Measurements from ENCODE around the gene CRIP3. TPM values are rescaled to one million over a fixed set of nuclear protein-coding genes. Genes with fewer than 3 reads are reported as not detected.

Gene CRIP3
- total and polyA plus RNA-seq, 2 of the 13 experiments (the other 11 are each of a cell fraction or from before 2014, with no cell fraction given): 6.3 to 9.3 TPM

GRCh38 chr6:43274916-43275597 is 33.6 kb downstream of the CRIP3 start (continued):
- TF ChIP-seq ZFP41 (CRISPR knock-in tag; IDR thresholded peaks at IDR 0.05; ENCODE audit: borderline replicate concordance) (no peak), MTA1 (CRISPR knock-in tag; IDR thresholded peaks at IDR 0.05; ENCODE audit: borderline replicate concordance) (peak; percentile 88), ZNF7 (CRISPR knock-in tag; IDR thresholded peaks at IDR 0.05) (no peak), DRAP1 (CRISPR knock-in tag; IDR thresholded peaks at IDR 0.05) (peak; percentile 44; the same call in 1 of the 2 replicates), NFYB (CRISPR knock-in tag; IDR thresholded peaks at IDR 0.05) (no peak), EP300 (IDR thresholded peaks at IDR 0.05; ENCODE audit: low read depth in 2 of 2, low read length in 2 of 2) (peak; percentile 11 to 80; a peak in 2 of 4 replicates), EP300 (CRISPR knock-in tag; IDR thresholded peaks at IDR 0.05; ENCODE audit: borderline replicate concordance) (peak; percentile 30; the same call in 1 of the 2 replicates), NR2C2 (CRISPR knock-in tag; IDR thresholded peaks at IDR 0.05; ENCODE audit: borderline replicate concordance) (peak; percentile 63; the same call in 1 of the 2 replicates), ZSCAN25 (CRISPR knock-in tag; IDR thresholded peaks at IDR 0.05) (peak; percentile 95), HCFC1 (IDR thresholded peaks at IDR 0.05; ENCODE audit: low read depth, low read length) (no peak; the same call in 1 of the 2 replicates), HMG20B (CRISPR knock-in tag; conservative IDR thresholded peaks at IDR 0.05) (no peak), TGIF2 (CRISPR knock-in tag; IDR thresholded peaks at IDR 0.05) (no peak; the same call in 1 of the 2 replicates), THAP11 (CRISPR knock-in tag; IDR thresholded peaks at IDR 0.05) (peak; percentile 49; the same call in 1 of the 2 replicates)
- TF ChIP-seq, protein P1, sequence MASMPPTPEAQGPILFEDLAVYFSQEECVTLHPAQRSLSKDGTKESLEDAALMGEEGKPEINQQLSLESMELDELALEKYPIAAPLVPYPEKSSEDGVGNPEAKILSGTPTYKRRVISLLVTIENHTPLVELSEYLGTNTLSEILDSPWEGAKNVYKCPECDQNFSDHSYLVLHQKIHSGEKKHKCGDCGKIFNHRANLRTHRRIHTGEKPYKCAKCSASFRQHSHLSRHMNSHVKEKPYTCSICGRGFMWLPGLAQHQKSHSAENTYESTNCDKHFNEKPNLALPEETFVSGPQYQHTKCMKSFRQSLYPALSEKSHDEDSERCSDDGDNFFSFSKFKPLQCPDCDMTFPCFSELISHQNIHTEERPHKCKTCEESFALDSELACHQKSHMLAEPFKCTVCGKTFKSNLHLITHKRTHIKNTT (CRISPR knock-in tag; IDR thresholded peaks at IDR 0.05): no peak
- TF ChIP-seq, protein P2, sequence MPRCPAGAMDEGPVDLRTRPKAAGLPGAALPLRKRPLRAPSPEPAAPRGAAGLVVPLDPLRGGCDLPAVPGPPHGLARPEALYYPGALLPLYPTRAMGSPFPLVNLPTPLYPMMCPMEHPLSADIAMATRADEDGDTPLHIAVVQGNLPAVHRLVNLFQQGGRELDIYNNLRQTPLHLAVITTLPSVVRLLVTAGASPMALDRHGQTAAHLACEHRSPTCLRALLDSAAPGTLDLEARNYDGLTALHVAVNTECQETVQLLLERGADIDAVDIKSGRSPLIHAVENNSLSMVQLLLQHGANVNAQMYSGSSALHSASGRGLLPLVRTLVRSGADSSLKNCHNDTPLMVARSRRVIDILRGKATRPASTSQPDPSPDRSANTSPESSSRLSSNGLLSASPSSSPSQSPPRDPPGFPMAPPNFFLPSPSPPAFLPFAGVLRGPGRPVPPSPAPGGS (CRISPR knock-in tag; IDR thresholded peaks at IDR 0.05): peak; percentile 78
- TF ChIP-seq, protein P3, sequence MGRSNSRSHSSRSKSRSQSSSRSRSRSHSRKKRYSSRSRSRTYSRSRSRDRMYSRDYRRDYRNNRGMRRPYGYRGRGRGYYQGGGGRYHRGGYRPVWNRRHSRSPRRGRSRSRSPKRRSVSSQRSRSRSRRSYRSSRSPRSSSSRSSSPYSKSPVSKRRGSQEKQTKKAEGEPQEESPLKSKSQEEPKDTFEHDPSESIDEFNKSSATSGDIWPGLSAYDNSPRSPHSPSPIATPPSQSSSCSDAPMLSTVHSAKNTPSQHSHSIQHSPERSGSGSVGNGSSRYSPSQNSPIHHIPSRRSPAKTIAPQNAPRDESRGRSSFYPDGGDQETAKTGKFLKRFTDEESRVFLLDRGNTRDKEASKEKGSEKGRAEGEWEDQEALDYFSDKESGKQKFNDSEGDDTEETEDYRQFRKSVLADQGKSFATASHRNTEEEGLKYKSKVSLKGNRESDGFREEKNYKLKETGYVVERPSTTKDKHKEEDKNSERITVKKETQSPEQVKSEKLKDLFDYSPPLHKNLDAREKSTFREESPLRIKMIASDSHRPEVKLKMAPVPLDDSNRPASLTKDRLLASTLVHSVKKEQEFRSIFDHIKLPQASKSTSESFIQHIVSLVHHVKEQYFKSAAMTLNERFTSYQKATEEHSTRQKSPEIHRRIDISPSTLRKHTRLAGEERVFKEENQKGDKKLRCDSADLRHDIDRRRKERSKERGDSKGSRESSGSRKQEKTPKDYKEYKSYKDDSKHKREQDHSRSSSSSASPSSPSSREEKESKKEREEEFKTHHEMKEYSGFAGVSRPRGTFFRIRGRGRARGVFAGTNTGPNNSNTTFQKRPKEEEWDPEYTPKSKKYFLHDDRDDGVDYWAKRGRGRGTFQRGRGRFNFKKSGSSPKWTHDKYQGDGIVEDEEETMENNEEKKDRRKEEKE (IDR thresholded peaks at IDR 0.05): no peak
- TF ChIP-seq, protein P4, sequence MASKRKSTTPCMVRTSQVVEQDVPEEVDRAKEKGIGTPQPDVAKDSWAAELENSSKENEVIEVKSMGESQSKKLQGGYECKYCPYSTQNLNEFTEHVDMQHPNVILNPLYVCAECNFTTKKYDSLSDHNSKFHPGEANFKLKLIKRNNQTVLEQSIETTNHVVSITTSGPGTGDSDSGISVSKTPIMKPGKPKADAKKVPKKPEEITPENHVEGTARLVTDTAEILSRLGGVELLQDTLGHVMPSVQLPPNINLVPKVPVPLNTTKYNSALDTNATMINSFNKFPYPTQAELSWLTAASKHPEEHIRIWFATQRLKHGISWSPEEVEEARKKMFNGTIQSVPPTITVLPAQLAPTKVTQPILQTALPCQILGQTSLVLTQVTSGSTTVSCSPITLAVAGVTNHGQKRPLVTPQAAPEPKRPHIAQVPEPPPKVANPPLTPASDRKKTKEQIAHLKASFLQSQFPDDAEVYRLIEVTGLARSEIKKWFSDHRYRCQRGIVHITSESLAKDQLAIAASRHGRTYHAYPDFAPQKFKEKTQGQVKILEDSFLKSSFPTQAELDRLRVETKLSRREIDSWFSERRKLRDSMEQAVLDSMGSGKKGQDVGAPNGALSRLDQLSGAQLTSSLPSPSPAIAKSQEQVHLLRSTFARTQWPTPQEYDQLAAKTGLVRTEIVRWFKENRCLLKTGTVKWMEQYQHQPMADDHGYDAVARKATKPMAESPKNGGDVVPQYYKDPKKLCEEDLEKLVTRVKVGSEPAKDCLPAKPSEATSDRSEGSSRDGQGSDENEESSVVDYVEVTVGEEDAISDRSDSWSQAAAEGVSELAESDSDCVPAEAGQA (IDR thresholded peaks at IDR 0.05; ENCODE audit: low read depth): no peak
- TF ChIP-seq, protein P4 (CRISPR knock-in tag; IDR thresholded peaks at IDR 0.05; ENCODE audit: borderline replicate concordance): no peak
